Endometrial microvascular endothelial cells (primary cell): Measurements from ENCODE around the gene TSSC4. TPM values are rescaled to one million over a fixed set of nuclear protein-coding genes. Genes with fewer than 3 reads are reported as not detected.

Experiments
- in situ Hi-C: cut with HindIII; loops from 2 replicates; pipeline ENCODE4 v1.10.0; 2017; ENCODE audit warnings: low sequenced_read_pairs, low pct_unique_long_range_greater_than_20kb; ENCODE audit errors: inconsistent ontology term
- total RNA-seq: library from RNA; depleted of rRNA; stranded (reverse); fragments of >200 nt; gene quantifications from one replicate; pipeline ENCODE4 v1.2.3, GENCODE V29; 2015; ENCODE audit errors: inconsistent ontology term

Gene TSSC4
- total RNA-seq, 1 donor from 2014 or later, result 39.8 TPM

DNA sequence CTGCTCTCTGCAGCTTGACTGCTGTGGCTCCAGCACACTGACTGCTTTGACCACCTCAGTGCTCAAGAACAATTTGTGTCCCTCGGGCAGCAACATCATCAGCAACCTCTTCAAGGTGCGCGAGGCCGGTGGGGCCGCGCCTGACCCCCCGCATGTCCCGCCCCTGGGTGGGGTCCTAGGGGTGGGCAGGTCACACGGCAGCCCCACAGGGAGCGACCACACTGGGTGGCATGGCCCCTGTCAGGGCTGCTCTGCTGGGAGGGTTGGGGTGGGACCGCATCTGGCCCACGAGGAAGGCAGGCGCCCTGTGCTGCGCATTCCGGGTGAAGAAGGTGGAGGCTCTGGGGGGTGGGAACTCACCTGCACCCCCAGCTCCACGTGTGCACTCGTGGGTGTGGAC, 4.7 kb upstream of the TSSC4 start:
- in situ Hi-C loops, result no loop called here

DNA sequence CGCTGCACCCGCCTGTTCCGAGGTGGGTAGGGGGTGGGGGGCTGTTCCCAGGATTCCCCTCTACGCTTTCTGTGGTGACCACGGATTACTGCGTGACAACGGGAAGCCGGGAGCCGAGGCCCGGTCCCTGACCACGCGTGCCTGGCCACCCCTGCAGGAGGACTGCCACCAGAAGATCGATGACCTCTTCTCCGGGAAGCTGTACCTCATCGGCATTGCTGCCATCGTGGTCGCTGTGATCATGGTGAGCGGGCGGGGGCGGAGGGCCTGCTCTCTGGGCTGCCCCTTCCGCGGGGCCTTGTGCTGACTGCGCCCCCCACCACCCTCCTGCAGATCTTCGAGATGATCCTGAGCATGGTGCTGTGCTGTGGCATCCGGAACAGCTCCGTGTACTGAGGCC, 4.1 kb upstream of the TSSC4 start:
- in situ Hi-C loops, result no loop called here

DNA sequence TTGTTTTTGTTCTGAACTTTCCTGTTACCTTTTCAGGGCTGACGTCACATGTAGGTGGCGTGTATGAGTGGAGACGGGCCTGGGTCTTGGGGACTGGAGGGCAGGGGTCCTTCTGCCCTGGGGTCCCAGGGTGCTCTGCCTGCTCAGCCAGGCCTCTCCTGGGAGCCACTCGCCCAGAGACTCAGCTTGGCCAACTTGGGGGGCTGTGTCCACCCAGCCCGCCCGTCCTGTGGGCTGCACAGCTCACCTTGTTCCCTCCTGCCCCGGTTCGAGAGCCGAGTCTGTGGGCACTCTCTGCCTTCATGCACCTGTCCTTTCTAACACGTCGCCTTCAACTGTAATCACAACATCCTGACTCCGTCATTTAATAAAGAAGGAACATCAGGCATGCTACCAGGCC, 3.5 kb upstream of the TSSC4 start:
- in situ Hi-C loops, result no loop called here

DNA sequence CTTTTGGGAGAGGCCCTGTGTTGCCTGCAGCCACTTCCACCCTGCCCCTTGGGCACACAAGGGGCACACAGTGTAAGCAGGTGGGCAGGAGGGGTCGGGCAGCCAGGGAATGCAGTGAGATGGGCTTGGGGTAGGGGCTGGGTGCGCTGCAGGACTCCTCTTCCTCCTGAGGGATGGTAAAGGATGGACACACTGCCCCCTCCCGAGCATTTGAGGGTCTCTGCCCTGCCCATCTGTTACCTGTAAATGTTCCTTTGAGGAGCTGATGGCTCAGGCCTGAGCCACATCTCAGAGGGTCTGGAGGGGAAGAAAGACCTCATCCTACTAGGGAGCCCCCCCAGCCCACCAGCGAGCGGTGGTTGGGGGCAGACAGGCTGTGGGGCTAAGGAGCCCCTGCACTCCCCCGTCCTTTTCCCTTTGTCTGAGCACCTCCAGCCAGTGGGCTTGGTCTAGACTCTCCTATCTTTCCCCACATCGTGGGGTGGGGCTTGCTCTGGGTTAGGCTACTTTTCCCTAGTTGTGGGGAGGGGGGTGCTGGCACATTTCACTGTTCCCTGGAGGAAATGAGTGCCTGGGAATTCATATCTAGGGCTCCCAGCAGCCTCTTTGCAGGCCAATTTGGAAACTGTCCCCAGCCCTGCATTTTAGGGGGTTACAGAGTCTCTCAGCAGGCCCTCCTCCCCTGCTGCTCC, 1.7 kb upstream of the TSSC4 start:
- in situ Hi-C loops, result no loop called here

DNA sequence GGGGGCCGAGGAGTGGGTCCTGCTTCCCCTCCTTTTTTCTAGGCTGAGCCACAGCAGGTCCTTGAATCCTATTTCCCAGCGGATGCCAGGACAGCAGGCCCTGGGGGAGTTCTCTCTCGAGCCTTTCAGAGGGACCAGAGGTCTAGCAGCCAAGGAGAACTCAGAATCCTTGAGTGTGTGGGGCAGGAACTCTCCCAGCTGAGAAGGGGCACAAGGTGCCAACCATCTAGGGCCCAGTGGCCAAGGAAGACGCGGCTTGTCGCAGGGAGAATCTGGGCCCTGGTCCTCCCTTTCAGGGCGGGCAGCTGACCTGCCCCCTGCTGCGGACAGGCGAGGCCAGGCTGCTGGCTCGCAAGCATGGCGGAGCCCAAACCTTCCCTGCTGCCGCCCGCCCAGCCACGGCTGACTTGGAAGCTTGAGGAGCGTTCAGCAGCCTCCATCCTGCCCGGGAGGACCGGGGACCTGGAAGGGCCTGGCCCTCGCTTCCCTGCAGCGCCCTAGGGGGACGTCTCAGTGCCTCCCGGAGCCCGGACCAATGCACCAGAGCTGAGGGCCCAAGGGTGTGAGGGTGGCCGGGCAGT, 972 bp upstream of the TSSC4 start:
- in situ Hi-C loops, result no loop called here

- in situ Hi-C loops, result no loop called here
Observed at GRCh38 chr11:2400762-2401435, 349 bp downstream of the TSSC4 start.

DNA sequence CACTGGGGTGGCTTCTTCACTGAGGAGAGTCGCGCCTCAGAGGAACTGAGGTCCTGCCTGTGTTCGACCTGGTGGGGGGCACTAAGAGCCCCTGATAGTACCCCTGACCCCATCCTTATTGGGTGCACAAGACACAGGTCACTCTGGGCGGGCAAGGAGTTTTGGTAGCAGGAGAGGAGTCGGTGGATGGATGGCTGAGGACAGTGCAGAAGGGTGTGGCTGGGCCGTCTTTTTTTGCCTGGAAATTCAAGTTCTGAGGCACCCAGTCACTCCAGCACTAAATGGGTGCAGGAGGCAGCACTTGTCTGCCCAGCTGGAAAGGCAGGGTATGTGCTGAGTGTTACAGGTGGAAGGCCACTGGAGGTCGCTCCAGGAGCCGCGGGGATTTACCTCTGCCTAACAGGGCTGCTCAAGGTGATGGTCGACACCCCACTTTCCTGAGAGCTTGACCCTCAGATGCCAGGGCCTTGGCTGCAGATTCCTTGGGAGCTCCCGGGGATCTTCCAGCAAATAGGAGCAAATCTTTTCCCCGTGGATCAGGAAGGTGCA, 960 bp downstream of the TSSC4 start:
- in situ Hi-C loops, result no loop called here

DNA sequence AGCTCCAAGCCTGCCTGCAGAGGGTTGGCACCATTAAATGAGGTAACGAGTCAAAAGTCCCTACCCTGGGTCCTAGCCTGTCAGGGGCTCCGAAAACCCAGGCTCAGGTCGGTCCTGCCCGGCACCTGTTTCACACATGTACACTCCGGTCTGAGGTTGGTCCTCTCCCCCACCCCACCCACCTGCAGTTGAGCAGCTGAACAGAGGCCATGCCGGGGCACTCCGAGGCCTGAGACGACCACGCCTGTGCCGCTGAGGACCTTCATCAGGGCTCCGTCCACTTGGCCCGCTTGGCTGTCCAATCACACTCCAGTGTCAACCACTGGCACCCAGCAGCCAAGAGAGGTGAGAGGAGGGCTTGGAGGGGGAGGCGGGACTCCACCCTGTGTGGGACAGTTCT, 1.6 kb downstream of the TSSC4 start:
- in situ Hi-C loops, result no loop called here

- in situ Hi-C loops, result no loop called here
Observed at GRCh38 chr11:2402890-2403645, 2.5 kb downstream of the TSSC4 start.

DNA sequence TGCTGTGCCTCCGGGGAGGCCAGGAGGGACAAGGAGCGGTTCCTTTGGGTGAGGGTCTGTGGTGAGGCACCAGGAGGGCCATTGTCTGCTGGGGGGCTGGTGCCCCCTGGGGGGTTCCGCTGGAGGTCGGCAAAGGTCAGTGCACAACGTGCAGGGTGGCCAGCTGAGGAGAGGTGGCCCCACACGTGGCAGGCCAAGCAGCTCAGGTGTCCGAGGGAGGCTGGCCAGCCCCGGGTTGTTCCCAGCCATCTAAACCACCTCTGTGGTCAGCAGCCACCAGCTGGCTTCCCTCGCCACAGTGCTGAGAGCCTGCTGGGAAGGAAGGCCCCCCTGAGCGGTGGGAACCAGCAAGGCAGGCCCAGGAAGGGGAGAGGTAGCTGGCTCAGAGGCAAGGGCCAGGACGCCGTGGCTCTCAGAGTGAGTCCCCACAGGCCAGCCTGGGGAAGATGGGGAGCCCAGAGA, 4.2 kb downstream of the TSSC4 start:
- in situ Hi-C loops, result no loop called here

DNA sequence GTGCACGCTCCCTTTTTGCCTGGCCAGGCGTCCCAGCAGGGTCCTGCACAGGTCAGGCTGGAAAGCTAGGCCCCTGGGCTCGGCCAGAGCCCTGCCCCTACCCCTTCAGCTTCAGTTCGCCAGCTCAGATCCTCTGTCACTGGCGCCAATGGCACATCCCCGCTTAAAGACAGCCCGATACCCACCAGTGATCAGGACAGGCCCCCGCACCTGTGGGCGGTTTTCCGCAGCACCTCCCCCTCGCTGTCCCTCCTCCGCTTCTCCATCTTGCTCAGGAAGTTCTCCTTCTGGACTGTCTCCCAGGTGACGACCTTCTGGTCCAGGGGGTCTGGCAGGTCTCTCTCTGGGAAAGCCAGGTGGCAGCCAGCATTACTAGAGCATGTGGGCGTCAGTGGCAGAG, 5.9 kb downstream of the TSSC4 start:
- in situ Hi-C loops, result no loop called here

DNA sequence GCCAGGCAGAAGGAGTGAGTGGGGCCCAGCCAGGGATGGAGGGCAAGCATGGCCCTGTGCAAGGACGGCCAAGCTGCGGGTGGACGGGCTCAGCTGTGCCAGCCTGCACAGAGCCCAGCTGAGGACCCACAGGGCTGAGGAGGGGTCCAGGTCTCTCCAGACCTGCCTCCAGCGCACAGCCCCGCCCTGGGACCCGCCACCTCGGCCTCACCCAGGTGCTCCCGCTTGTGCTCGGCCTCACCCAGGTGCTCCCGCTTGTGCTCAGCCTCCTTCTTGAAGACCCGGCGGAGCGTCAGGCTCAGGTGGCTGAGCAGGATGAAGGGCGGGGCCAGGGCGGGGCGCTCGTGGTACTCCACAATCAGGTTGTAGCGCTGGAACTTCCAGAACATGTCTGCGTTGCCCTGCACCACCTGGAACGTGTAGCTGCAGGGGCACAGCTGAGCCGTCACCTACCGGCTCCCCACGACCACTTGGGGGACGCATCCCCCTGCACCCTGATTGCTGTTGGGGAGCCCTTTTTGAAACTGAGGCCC, 6.4 kb downstream of the TSSC4 start:
- in situ Hi-C loops, result no loop called here

GRCh38 chr11:2408671-2409070, 8.1 kb downstream of the TSSC4 start:
- in situ Hi-C loops, result no loop called here

DNA sequence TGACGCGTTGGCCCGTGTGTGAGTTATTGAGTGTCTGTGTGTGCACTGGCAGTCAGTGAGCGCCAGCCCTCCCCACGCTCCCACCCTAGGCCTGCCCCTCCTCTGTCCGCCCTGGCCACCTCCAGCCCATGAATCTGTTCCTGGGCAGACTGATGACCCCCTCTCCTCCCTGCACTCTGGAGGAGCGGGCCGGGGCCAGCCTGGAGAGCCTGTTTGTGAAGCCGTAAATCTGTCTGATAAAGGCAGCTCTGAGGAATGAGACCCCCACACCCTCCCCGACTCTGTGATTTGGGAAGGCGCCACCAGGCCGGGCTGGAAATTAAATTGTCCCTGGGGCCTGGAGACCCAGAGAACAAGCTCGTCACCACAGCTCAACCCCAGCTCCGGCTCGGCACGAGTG, 8.6 kb downstream of the TSSC4 start:
- in situ Hi-C loops, result no loop called here

DNA sequence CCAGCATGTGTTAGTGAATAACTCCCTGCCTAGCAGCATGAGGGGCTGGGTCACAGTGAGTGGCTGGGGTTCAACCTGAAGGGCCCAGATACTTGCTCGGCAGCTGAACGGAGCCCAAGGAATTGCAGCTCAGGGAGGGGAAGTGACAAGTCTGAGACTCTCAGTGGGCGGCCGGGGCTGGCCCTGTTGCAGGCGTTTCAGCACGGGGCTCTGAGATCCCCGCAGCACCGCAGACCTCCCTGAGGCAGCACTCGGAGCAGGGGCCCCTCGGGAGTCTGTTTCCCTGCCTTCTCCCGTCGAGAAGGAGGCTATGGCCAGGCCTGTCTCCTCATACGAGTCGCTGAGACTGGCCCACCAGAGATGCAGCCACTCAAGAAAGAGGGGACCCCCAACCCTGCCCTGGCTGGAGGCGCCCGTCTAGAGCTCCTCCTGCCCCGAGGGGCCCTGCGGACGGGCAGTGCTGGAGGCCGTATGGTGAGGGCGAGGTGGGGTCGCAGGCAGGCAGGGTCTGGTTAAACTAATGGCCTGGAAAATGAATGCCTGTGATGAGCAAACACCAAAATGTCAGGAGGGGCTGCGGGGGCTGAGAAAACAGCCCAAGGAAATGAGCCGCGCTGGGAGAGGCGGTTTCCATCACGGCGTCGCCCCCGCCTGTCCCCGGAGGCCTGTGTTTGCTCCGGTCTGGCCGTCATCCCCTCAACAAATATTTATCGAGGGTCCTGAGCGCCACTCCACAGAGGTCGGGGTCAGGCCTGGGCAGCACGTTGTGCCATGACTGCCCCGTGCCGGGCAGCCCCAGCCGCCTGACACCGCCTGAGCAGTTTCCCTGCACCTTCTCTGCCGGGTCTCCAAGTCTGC, 9.3 kb downstream of the TSSC4 start:
- in situ Hi-C loops, result no loop called here

DNA sequence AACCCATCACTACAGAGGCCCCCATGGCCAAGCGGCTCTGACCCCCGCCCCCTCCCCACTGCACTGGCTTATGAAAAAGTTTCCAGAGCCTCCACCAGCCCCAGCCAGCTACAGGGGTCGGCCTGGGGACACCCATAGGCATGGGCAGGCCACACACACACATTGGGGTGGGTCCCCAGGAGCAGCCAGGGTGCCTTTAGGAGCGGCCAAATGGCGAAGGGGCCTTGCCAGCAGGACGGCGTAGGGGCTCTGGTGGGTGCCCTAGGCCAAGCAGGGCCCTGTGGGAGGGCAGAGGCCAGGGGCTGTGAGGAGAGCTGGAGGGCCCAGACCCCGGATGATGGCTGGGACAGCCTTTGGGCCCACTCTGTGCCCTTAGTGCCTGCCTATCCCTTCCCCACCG, 10.1 kb downstream of the TSSC4 start:
- in situ Hi-C loops, result no loop called here

DNA sequence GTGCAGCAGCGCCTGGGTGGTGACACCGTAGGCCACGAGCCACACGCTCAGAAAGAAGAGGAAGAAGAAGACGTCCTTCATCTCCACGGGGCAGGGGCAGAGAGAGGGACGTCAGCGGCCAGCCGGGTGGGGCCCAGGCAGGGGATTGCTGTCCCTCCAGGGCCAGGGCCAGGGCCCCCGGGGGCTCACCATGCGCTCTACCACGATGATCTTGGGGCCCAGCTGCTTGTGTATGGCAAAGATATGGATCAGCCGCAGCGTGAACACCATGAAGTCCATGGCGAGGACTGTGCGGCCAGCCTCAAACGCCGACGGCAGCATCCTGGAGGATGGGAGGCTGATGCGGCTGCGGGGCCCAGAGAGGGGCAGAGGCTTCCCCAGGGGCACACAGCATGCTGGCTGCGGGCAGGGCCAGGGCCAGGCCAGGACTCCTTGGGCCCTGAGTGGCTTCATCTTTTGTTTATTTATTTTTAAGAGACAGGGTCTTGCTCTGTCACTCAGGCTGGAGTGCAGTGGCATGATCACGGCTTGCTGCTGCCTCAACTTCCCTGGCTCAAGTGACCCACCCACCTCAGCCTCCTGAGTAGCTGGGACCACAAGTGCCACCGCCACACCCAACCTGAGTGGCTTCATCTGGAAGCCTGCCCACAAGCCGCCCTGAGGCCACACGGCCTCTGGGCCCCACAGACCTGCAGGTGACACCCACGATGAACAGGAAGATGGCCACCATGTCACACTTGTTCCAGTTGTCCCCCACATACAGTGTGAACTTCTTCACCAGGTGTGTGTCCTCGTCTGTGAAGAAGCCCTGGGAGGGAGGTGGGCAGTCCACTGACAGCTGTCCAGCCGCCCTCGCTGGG, 11.1 kb downstream of the TSSC4 start:
- in situ Hi-C loops, result no loop called here
